HepG2 (cell line): ENCODE measurements around the gene OR4B1.

Experiments used
- JUND ChIP-seq: sonication (generic); formaldehyde crosslinking; IDR thresholded peaks from 2 replicates; pipeline ENCODE4 v1.8.0; 2022; ENCODE audit warnings: mild to moderate bottlenecking, missing genetic modification reagents
- NR2F6 ChIP-seq, 2 experiments: IDR thresholded peaks; 2 replicates each; pipeline ENCODE4 v1.6.1; 2016; ENCODE audit warnings: antibody characterized with exemption in 1 of 2, mild to moderate bottlenecking in 1 of 2
- SETDB1 ChIP-seq: sonication (generic); formaldehyde crosslinking; IDR thresholded peaks from 2 replicates; pipeline ENCODE4 v1.5.1; 2020; ENCODE audit warnings: missing genetic modification reagents, mild to moderate bottlenecking, borderline replicate concordance
- SP5 ChIP-seq: IDR thresholded peaks from 2 replicates; pipeline ENCODE4 v1.6.1; 2016; ENCODE audit warnings: low read depth, borderline replicate concordance
- ZKSCAN8 ChIP-seq: IDR thresholded peaks from 2 replicates; pipeline ENCODE4 v1.6.1; 2016; ENCODE audit warnings: borderline replicate concordance, missing genetic modification reagents, missing compliant biosample characterization
- ZNF431 ChIP-seq: sonication (generic); formaldehyde crosslinking; IDR thresholded peaks from 2 replicates; pipeline ENCODE4 v1.9.0; 2022; ENCODE audit warnings: missing genetic modification reagents, low read depth, mild to moderate bottlenecking, borderline replicate concordance
- TF ChIP-seq, protein P1 (sequence below): sonication (generic); formaldehyde crosslinking; IDR thresholded peaks from 2 replicates; pipeline ENCODE4 v1.4.0; 2020; ENCODE audit warnings: mild to moderate bottlenecking, missing genetic modification reagents
- TF ChIP-seq, protein P2 (sequence below): sonication (generic); formaldehyde crosslinking; IDR thresholded peaks from 2 replicates; pipeline ENCODE4 v1.5.0; 2020; ENCODE audit warnings: mild to moderate bottlenecking, missing genetic modification reagents, moderate library complexity
- TF ChIP-seq, protein P3 (sequence below): IDR thresholded peaks from 2 replicates; pipeline ENCODE4 v1.6.1; 2012; ENCODE audit warnings: inconsistent platforms
- TF ChIP-seq, protein P4 (sequence below): IDR thresholded peaks from 2 replicates; pipeline ENCODE4 v1.6.1; 2016; ENCODE audit warnings: mild to moderate bottlenecking, missing biosample characterization, missing genetic modification reagents
- TF ChIP-seq, protein P5 (sequence below): IDR thresholded peaks from 2 replicates; pipeline ENCODE4 v1.6.1; 2016; ENCODE audit warnings: low read depth, control low read depth
- TF ChIP-seq, protein P6 (sequence below): sonication (generic); formaldehyde crosslinking; IDR thresholded peaks from 2 replicates; pipeline ENCODE4 v1.4.0; 2020; ENCODE audit warnings: mild to moderate bottlenecking, missing genetic modification reagents, borderline replicate concordance

DNA sequence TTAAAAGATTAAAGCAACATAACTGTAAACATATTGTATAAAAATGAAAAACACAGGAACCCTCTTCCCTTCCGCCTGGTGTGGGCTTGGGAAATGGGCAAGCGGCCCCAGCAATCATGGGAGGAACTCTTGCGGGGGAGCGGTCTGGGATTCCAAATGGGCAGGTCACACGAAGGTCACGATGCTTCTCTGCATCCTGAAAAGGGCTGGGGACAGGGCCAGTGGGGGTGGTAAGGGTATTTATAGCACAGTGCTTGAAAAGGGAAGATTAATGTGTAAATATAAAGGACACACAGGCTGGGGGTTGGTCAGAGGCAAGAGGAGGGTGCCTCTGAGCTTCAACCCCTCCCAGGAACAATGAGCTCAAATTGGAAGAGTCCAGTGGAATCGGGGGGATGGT is 46.9 kb upstream of the OR4B1 start:
- TF ChIP-seq, protein P1, sequence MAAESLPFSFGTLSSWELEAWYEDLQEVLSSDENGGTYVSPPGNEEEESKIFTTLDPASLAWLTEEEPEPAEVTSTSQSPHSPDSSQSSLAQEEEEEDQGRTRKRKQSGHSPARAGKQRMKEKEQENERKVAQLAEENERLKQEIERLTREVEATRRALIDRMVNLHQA: no peak
- TF ChIP-seq NR2F6 (IDR thresholded peaks at IDR 0.05) (no peak), NR2F6 (CRISPR knock-in tag; IDR thresholded peaks at IDR 0.05) (no peak), SETDB1 (CRISPR knock-in tag) (no peak), JUND (no peak), ZNF431 (CRISPR knock-in tag) (no peak), SP5 (CRISPR knock-in tag) (no peak), ZKSCAN8 (CRISPR knock-in tag) (no peak)
- TF ChIP-seq, protein P2, sequence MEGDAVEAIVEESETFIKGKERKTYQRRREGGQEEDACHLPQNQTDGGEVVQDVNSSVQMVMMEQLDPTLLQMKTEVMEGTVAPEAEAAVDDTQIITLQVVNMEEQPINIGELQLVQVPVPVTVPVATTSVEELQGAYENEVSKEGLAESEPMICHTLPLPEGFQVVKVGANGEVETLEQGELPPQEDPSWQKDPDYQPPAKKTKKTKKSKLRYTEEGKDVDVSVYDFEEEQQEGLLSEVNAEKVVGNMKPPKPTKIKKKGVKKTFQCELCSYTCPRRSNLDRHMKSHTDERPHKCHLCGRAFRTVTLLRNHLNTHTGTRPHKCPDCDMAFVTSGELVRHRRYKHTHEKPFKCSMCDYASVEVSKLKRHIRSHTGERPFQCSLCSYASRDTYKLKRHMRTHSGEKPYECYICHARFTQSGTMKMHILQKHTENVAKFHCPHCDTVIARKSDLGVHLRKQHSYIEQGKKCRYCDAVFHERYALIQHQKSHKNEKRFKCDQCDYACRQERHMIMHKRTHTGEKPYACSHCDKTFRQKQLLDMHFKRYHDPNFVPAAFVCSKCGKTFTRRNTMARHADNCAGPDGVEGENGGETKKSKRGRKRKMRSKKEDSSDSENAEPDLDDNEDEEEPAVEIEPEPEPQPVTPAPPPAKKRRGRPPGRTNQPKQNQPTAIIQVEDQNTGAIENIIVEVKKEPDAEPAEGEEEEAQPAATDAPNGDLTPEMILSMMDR (CRISPR knock-in tag): no peak
- TF ChIP-seq, protein P3, sequence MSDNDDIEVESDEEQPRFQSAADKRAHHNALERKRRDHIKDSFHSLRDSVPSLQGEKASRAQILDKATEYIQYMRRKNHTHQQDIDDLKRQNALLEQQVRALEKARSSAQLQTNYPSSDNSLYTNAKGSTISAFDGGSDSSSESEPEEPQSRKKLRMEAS: no peak
- TF ChIP-seq, protein P4, sequence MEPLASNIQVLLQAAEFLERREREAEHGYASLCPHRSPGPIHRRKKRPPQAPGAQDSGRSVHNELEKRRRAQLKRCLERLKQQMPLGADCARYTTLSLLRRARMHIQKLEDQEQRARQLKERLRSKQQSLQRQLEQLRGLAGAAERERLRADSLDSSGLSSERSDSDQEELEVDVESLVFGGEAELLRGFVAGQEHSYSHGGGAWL (CRISPR knock-in tag): no peak
- TF ChIP-seq, protein P5, sequence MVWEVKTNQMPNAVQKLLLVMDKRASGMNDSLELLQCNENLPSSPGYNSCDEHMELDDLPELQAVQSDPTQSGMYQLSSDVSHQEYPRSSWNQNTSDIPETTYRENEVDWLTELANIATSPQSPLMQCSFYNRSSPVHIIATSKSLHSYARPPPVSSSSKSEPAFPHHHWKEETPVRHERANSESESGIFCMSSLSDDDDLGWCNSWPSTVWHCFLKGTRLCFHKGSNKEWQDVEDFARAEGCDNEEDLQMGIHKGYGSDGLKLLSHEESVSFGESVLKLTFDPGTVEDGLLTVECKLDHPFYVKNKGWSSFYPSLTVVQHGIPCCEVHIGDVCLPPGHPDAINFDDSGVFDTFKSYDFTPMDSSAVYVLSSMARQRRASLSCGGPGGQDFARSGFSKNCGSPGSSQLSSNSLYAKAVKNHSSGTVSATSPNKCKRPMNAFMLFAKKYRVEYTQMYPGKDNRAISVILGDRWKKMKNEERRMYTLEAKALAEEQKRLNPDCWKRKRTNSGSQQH (CRISPR knock-in tag): no peak
- TF ChIP-seq, protein P6, sequence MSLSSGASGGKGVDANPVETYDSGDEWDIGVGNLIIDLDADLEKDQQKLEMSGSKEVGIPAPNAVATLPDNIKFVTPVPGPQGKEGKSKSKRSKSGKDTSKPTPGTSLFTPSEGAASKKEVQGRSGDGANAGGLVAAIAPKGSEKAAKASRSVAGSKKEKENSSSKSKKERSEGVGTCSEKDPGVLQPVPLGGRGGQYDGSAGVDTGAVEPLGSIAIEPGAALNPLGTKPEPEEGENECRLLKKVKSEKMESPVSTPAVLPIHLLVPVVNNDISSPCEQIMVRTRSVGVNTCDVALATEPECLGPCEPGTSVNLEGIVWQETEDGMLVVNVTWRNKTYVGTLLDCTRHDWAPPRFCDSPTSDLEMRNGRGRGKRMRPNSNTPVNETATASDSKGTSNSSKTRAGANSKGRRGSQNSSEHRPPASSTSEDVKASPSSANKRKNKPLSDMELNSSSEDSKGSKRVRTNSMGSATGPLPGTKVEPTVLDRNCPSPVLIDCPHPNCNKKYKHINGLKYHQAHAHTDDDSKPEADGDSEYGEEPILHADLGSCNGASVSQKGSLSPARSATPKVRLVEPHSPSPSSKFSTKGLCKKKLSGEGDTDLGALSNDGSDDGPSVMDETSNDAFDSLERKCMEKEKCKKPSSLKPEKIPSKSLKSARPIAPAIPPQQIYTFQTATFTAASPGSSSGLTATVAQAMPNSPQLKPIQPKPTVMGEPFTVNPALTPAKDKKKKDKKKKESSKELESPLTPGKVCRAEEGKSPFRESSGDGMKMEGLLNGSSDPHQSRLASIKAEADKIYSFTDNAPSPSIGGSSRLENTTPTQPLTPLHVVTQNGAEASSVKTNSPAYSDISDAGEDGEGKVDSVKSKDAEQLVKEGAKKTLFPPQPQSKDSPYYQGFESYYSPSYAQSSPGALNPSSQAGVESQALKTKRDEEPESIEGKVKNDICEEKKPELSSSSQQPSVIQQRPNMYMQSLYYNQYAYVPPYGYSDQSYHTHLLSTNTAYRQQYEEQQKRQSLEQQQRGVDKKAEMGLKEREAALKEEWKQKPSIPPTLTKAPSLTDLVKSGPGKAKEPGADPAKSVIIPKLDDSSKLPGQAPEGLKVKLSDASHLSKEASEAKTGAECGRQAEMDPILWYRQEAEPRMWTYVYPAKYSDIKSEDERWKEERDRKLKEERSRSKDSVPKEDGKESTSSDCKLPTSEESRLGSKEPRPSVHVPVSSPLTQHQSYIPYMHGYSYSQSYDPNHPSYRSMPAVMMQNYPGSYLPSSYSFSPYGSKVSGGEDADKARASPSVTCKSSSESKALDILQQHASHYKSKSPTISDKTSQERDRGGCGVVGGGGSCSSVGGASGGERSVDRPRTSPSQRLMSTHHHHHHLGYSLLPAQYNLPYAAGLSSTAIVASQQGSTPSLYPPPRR (CRISPR knock-in tag): no peak
